Measurements from ENCODE around the gene GJA10. TPM values are rescaled to one million over a fixed set of nuclear protein-coding genes. Genes with fewer than 3 reads are reported as not detected.

The GJA10 gene
- polyA plus RNA-seq, 2 donors = not detected

DNA sequence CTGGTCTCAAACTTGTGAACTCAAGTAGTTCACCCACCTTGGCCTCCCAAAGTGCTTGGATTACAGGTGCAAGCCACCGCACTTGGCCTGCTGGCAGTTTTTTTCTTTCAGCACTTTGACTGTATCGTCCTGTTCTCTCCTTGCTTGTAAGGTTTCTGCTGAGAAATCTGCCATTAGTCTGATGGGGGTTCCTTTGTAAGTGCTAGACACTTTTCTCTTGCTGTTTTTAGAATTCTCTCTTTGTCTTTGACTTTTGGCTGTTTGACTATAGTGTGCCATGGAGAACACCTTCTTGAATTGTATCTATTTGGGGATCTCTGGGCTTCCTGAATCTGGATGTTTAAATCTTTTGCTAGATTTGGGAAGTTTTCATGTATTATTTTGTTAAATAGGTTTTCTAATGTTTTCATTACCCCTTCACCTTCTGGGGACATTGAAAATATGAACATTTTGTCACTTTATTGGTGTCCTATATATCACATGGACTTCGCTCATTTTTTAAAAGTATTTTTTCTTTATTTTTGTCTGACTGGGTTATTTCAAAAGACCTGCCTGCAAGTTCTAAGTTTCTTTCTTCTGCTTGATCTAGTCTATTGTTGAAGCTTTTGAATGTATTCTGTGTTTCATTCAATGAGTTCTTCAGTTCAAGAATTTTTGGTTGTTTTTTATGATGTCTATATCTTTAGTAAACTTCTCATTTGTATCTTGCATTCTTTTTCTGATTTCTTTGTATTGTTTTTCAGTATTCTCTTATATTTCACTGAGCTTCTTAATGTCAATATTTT, 22.1 kb downstream of the GJA10 start:
- Histone ChIP-seq H3K4me1 (ENCODE audit: control insufficient read depth in 2 of 2, insufficient read depth in 2 of 2, low read length in 1 of 2) (no peaks in the 10 kb centered on the region), H3K36me3 (ENCODE audit: control insufficient read depth in 2 of 2, insufficient read depth in 2 of 2, low read length in 1 of 2) (no peaks in the 10 kb centered on the region), H3K9me3 (ENCODE audit: control insufficient read depth in 2 of 2, insufficient read depth in 1 of 2, low read depth in 1 of 2, low read length in 1 of 2) (no peaks in the 10 kb centered on the region), H3K27ac (ENCODE audit: low read depth in 2 of 2, low read length in 1 of 2) (no peak overlapping the region), H3K4me3 (ENCODE audit: low read depth in 1 of 2, low read length in 2 of 2) (no peak overlapping the region), H3K27me3 (ENCODE audit: control insufficient read depth in 1 of 2, insufficient read depth in 2 of 2, low read length in 2 of 2) (no peaks in the 10 kb centered on the region)
- 79 to 99% methylated on average over 3 of the region's 3 CpGs for WGBS, 2 donors

DNA sequence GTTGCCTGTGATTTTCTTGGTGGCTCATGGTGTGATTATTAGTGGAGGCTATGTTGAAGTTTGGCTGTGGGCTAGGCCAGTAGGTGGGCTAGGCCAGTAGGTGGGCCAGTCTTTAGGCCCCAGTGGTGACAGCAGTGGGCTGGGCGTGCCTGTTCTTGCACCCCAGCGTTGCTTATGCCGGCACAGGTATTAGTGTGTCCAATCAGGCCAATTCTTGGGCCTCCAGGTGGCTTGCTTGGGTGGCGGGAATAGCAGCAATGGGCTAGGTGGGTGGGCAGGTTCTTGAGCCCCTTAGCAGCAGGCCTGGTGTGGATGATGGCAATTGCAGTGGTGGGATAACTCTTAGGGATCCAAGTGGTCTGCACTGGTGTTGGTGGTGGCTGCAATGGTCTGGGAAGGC, 22.9 kb downstream of the GJA10 start:
- Histone ChIP-seq H3K4me3 (ENCODE audit: low read depth in 1 of 2, low read length in 2 of 2) (no peak overlapping the region), H3K36me3 (ENCODE audit: control insufficient read depth in 2 of 2, insufficient read depth in 2 of 2, low read length in 1 of 2) (no peaks in the 10 kb centered on the region), H3K27me3 (ENCODE audit: control insufficient read depth in 1 of 2, insufficient read depth in 2 of 2, low read length in 2 of 2) (no peaks in the 10 kb centered on the region), H3K27ac (ENCODE audit: low read depth in 2 of 2, low read length in 1 of 2) (no peak overlapping the region), H3K4me1 (ENCODE audit: control insufficient read depth in 2 of 2, insufficient read depth in 2 of 2, low read length in 1 of 2) (no peaks in the 10 kb centered on the region), H3K9me3 (ENCODE audit: control insufficient read depth in 2 of 2, insufficient read depth in 1 of 2, low read depth in 1 of 2, low read length in 1 of 2) (no peaks in the 10 kb centered on the region)
- 96% methylated on average over 4 of the region's 4 CpGs for WGBS, 2 donors

DNA sequence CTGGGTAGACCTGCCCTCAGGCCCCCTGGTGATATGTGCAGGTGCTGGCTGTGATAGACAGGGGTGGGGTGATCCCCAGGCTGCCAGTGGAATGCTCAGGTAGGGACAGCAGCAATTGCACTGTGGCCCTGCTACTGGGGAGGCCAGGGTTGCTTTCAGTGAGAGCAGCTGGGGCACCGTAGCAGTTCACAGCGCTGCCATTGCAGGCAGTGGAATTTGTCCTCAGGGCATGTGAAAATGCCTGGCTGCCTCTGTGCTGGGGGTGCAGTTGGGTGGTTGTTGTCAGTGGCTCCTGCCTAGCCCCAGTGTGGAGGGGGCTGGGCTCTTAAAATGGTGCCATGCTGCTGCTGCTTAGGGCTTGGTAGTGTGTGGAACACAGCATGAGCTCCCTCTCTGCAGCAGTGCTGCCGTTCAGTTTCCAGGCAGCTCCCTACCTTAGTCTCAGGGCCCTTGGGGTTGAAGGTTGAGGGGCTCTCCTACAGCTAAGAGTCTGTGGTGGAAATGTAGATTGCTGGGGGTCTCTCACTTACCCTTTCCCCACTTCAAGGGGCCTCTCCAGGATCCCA, 23.6 kb downstream of the GJA10 start:
- H3K27ac ChIP-seq (ENCODE audit: low read depth in 2 of 2, low read length in 1 of 2) = no peak overlapping the region

GRCh38 chr6:89921197-89921596, 26.9 kb downstream of the GJA10 start:
- 76 to 77% methylated on average over 6 of the region's 6 CpGs for WGBS, 2 donors
- H3K9me3 ChIP-seq (ENCODE audit: control insufficient read depth in 2 of 2, insufficient read depth in 1 of 2, low read depth in 1 of 2, low read length in 1 of 2) = no peaks in the 10 kb centered on the region
- no peaks in the 10 kb centered on the region for H3K27me3 ChIP-seq (ENCODE audit: control insufficient read depth in 1 of 2, insufficient read depth in 2 of 2, low read length in 2 of 2)
- H3K36me3 ChIP-seq (ENCODE audit: control insufficient read depth in 2 of 2, insufficient read depth in 2 of 2, low read length in 1 of 2) = no peaks in the 10 kb centered on the region
- H3K4me3 ChIP-seq (ENCODE audit: low read depth in 1 of 2, low read length in 2 of 2) = no peak overlapping the region
- H3K27ac ChIP-seq (ENCODE audit: low read depth in 2 of 2, low read length in 1 of 2) = no peak overlapping the region
- no peaks in the 10 kb centered on the region for H3K4me1 ChIP-seq (ENCODE audit: control insufficient read depth in 2 of 2, insufficient read depth in 2 of 2, low read length in 1 of 2)

More for the DNA sequence above, 23.6 kb downstream of the GJA10 start:
- H3K9me3 ChIP-seq (ENCODE audit: control insufficient read depth in 2 of 2, insufficient read depth in 1 of 2, low read depth in 1 of 2, low read length in 1 of 2) = no peaks in the 10 kb centered on the region
- H3K4me3 ChIP-seq (ENCODE audit: low read depth in 1 of 2, low read length in 2 of 2) = no peak overlapping the region
- no peaks in the 10 kb centered on the region for H3K27me3 ChIP-seq (ENCODE audit: control insufficient read depth in 1 of 2, insufficient read depth in 2 of 2, low read length in 2 of 2)
- H3K36me3 ChIP-seq (ENCODE audit: control insufficient read depth in 2 of 2, insufficient read depth in 2 of 2, low read length in 1 of 2) = no peaks in the 10 kb centered on the region
- WGBS, 2 donors = 79% methylated on average over 3 of the region's 3 CpGs
- H3K4me1 ChIP-seq (ENCODE audit: control insufficient read depth in 2 of 2, insufficient read depth in 2 of 2, low read length in 1 of 2) = no peaks in the 10 kb centered on the region

GRCh38 chr6:89921691-89922090, 27.4 kb downstream of the GJA10 start:
- WGBS, 2 donors = 83% methylated on average over 10 of the region's 10 CpGs
- Histone ChIP-seq H3K27ac (ENCODE audit: low read depth in 2 of 2, low read length in 1 of 2) (no peak overlapping the region), H3K9me3 (ENCODE audit: control insufficient read depth in 2 of 2, insufficient read depth in 1 of 2, low read depth in 1 of 2, low read length in 1 of 2) (no peaks in the 10 kb centered on the region), H3K36me3 (ENCODE audit: control insufficient read depth in 2 of 2, insufficient read depth in 2 of 2, low read length in 1 of 2) (no peaks in the 10 kb centered on the region), H3K4me1 (ENCODE audit: control insufficient read depth in 2 of 2, insufficient read depth in 2 of 2, low read length in 1 of 2) (no peaks in the 10 kb centered on the region), H3K4me3 (ENCODE audit: low read depth in 1 of 2, low read length in 2 of 2) (no peak overlapping the region), H3K27me3 (ENCODE audit: control insufficient read depth in 1 of 2, insufficient read depth in 2 of 2, low read length in 2 of 2) (no peaks in the 10 kb centered on the region)

GRCh38 chr6:89924231-89924630, 30.0 kb downstream of the GJA10 start:
- no peak overlapping the region for H3K27ac ChIP-seq (ENCODE audit: low read depth in 2 of 2, low read length in 1 of 2)
- H3K4me3 ChIP-seq (ENCODE audit: low read depth in 1 of 2, low read length in 2 of 2) = no peak overlapping the region
- no peaks in the 10 kb centered on the region for H3K36me3 ChIP-seq (ENCODE audit: control insufficient read depth in 2 of 2, insufficient read depth in 2 of 2, low read length in 1 of 2)
- H3K9me3 ChIP-seq (ENCODE audit: control insufficient read depth in 2 of 2, insufficient read depth in 1 of 2, low read depth in 1 of 2, low read length in 1 of 2) = no peaks in the 10 kb centered on the region
- H3K4me1 ChIP-seq (ENCODE audit: control insufficient read depth in 2 of 2, insufficient read depth in 2 of 2, low read length in 1 of 2) = no peaks in the 10 kb centered on the region
- WGBS, 2 donors = 63 to 68% methylated on average over 5 of the region's 5 CpGs
- H3K27me3 ChIP-seq (ENCODE audit: control insufficient read depth in 1 of 2, insufficient read depth in 2 of 2, low read length in 2 of 2) = no peaks in the 10 kb centered on the region

- 69% methylated on average over 2 of the region's 2 CpGs for WGBS, 2 donors
- Histone ChIP-seq H3K27me3 (ENCODE audit: control insufficient read depth in 1 of 2, insufficient read depth in 2 of 2, low read length in 2 of 2) (no peaks in the 10 kb centered on the region), H3K4me3 (ENCODE audit: low read depth in 1 of 2, low read length in 2 of 2) (no peak overlapping the region), H3K9me3 (ENCODE audit: control insufficient read depth in 2 of 2, insufficient read depth in 1 of 2, low read depth in 1 of 2, low read length in 1 of 2) (no peaks in the 10 kb centered on the region), H3K36me3 (ENCODE audit: control insufficient read depth in 2 of 2, insufficient read depth in 2 of 2, low read length in 1 of 2) (no peaks in the 10 kb centered on the region), H3K27ac (ENCODE audit: low read depth in 2 of 2, low read length in 1 of 2) (no peak overlapping the region), H3K4me1 (ENCODE audit: control insufficient read depth in 2 of 2, insufficient read depth in 2 of 2, low read length in 1 of 2) (no peaks in the 10 kb centered on the region)
Observed at GRCh38 chr6:89925826-89926225, 31.6 kb downstream of the GJA10 start.

DNA sequence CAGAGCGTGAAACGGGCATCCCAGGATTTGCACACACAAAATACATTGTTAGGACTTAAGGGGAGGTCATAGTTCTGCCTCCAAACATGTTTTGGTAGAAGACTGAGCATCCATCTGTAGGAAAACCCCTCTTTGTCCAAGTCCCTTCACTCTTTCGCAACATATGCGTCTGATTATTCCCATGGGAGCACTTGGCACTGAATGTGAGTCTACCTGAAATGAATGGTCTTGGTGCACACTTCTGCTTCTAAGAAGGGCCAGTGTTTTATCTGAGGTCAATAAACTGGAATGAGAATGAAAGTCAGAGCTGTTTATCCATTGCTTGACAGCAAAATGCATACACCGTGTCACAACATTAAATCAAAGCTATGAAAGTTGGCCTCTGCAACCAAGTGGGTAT, 33.0 kb downstream of the GJA10 start:
- Histone ChIP-seq H3K27me3 (ENCODE audit: control insufficient read depth in 1 of 2, insufficient read depth in 2 of 2, low read length in 2 of 2) (no peaks in the 10 kb centered on the region), H3K27ac (ENCODE audit: low read depth in 2 of 2, low read length in 1 of 2) (no peak overlapping the region), H3K9me3 (ENCODE audit: control insufficient read depth in 2 of 2, insufficient read depth in 1 of 2, low read depth in 1 of 2, low read length in 1 of 2) (no peaks in the 10 kb centered on the region), H3K4me3 (ENCODE audit: low read depth in 1 of 2, low read length in 2 of 2) (no peak overlapping the region), H3K36me3 (ENCODE audit: control insufficient read depth in 2 of 2, insufficient read depth in 2 of 2, low read length in 1 of 2) (peaks cover 0 to 3% of the 10 kb centered on the region in 2 donors), H3K4me1 (ENCODE audit: control insufficient read depth in 2 of 2, insufficient read depth in 2 of 2, low read length in 1 of 2) (no peaks in the 10 kb centered on the region)
- 92 to 94% methylated on average over 5 of the region's 5 CpGs for WGBS, 2 donors

- no peaks in the 10 kb centered on the region for H3K4me1 ChIP-seq (ENCODE audit: control insufficient read depth in 2 of 2, insufficient read depth in 2 of 2, low read length in 1 of 2)
- H3K4me3 ChIP-seq (ENCODE audit: low read depth in 1 of 2, low read length in 2 of 2) = no peak overlapping the region
- peaks cover 0 to 4% of the 10 kb centered on the region in 2 donors for H3K36me3 ChIP-seq (ENCODE audit: control insufficient read depth in 2 of 2, insufficient read depth in 2 of 2, low read length in 1 of 2)
- H3K27ac ChIP-seq (ENCODE audit: low read depth in 2 of 2, low read length in 1 of 2) = no peak overlapping the region
- 66 to 67% methylated on average over 6 of the region's 6 CpGs for WGBS, 2 donors
- no peaks in the 10 kb centered on the region for H3K9me3 ChIP-seq (ENCODE audit: control insufficient read depth in 2 of 2, insufficient read depth in 1 of 2, low read depth in 1 of 2, low read length in 1 of 2)
- H3K27me3 ChIP-seq (ENCODE audit: control insufficient read depth in 1 of 2, insufficient read depth in 2 of 2, low read length in 2 of 2) = no peaks in the 10 kb centered on the region
Observed at GRCh38 chr6:89927791-89928550, 33.7 kb downstream of the GJA10 start.
